ENCODE data around the gene CPE.

DNA sequence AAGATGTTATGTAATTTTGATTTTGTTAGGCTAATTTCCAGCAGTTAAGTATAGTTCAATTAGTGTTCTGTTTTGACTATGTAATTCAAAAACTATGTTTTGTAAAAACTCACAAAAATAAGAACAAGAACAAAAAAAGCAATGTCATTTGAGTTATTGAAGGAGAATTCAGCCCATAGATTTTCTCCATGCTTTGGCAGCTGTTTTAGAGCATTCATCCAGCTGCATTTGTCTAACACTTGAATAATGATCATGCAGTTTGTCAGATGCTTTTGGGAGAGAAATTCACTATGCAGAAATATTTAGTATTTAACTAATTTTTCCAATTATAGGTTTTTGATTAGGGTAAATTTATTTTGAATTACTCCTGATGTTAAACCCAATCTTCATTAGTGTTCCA is 14.2 kb downstream of the CPE start:
- TF ChIP-seq, protein P1, sequence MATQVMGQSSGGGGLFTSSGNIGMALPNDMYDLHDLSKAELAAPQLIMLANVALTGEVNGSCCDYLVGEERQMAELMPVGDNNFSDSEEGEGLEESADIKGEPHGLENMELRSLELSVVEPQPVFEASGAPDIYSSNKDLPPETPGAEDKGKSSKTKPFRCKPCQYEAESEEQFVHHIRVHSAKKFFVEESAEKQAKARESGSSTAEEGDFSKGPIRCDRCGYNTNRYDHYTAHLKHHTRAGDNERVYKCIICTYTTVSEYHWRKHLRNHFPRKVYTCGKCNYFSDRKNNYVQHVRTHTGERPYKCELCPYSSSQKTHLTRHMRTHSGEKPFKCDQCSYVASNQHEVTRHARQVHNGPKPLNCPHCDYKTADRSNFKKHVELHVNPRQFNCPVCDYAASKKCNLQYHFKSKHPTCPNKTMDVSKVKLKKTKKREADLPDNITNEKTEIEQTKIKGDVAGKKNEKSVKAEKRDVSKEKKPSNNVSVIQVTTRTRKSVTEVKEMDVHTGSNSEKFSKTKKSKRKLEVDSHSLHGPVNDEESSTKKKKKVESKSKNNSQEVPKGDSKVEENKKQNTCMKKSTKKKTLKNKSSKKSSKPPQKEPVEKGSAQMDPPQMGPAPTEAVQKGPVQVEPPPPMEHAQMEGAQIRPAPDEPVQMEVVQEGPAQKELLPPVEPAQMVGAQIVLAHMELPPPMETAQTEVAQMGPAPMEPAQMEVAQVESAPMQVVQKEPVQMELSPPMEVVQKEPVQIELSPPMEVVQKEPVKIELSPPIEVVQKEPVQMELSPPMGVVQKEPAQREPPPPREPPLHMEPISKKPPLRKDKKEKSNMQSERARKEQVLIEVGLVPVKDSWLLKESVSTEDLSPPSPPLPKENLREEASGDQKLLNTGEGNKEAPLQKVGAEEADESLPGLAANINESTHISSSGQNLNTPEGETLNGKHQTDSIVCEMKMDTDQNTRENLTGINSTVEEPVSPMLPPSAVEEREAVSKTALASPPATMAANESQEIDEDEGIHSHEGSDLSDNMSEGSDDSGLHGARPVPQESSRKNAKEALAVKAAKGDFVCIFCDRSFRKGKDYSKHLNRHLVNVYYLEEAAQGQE (IDR thresholded peaks at IDR 0.05; ENCODE audit: insufficient replicate concordance, low read depth) = no peak
- TF ChIP-seq, protein P2, sequence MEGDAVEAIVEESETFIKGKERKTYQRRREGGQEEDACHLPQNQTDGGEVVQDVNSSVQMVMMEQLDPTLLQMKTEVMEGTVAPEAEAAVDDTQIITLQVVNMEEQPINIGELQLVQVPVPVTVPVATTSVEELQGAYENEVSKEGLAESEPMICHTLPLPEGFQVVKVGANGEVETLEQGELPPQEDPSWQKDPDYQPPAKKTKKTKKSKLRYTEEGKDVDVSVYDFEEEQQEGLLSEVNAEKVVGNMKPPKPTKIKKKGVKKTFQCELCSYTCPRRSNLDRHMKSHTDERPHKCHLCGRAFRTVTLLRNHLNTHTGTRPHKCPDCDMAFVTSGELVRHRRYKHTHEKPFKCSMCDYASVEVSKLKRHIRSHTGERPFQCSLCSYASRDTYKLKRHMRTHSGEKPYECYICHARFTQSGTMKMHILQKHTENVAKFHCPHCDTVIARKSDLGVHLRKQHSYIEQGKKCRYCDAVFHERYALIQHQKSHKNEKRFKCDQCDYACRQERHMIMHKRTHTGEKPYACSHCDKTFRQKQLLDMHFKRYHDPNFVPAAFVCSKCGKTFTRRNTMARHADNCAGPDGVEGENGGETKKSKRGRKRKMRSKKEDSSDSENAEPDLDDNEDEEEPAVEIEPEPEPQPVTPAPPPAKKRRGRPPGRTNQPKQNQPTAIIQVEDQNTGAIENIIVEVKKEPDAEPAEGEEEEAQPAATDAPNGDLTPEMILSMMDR (IDR thresholded peaks at IDR 0.05; ENCODE audit: insufficient read depth, low read length) = no peak
- TF ChIP-seq GABPA (IDR thresholded peaks at IDR 0.05; ENCODE audit: low read depth) = no peak
- TF ChIP-seq SPI1 (IDR thresholded peaks at IDR 0.05; ENCODE audit: borderline replicate concordance, low read depth) = no peak

Data from HL-60 (cell line).